DOHH2 (cell line): ENCODE data around the gene CHCHD6.

Experiments used
- EZH2phosphoT487 ChIP-seq: fragments of 200-600 bp; sonication (generic); IDR thresholded peaks from 2 replicates; pipeline ENCODE4 v1.6.1; 2017; ENCODE audit warnings: borderline replicate concordance, mild to moderate bottlenecking, antibody characterized with exemption, low read length, moderate library complexity, mixed read lengths
- TF ChIP-seq, protein P1 (sequence below): fragments of 200-600 bp; sonication (generic); IDR thresholded peaks from one replicate; pipeline ENCODE4 v1.5.1; 2014; ENCODE audit warnings: antibody characterized with exemption, mild to moderate bottlenecking, low read depth, low read length; ENCODE audit not compliant: poor library complexity, severe bottlenecking

DNA sequence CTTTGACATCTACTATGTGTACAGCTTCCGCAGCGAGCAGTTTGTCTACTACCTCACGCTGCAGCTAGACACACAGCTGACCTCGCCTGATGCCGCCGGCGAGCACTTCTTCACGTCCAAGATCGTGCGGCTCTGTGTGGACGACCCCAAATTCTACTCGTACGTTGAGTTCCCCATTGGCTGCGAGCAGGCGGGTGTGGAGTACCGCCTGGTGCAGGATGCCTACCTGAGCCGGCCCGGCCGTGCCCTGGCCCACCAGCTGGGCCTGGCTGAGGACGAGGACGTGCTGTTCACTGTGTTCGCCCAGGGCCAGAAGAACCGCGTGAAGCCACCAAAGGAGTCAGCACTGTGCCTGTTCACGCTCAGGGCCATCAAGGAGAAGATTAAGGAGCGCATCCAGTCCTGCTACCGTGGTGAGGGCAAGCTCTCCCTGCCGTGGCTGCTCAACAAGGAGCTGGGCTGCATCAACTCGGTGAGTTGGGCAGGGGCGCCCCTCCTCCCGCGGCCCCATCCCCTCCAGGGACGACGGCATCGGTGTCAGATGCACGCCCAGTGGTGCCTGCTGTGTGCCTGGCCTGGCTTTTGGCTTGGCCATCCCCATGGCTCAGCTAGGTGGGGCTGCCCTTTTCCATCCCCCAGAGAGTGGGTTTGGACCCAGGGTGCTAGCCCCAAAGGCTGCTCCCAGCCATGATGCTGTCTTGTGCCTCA lies 285.4 kb downstream of the CHCHD6 start:
- TF ChIP-seq, protein P1, sequence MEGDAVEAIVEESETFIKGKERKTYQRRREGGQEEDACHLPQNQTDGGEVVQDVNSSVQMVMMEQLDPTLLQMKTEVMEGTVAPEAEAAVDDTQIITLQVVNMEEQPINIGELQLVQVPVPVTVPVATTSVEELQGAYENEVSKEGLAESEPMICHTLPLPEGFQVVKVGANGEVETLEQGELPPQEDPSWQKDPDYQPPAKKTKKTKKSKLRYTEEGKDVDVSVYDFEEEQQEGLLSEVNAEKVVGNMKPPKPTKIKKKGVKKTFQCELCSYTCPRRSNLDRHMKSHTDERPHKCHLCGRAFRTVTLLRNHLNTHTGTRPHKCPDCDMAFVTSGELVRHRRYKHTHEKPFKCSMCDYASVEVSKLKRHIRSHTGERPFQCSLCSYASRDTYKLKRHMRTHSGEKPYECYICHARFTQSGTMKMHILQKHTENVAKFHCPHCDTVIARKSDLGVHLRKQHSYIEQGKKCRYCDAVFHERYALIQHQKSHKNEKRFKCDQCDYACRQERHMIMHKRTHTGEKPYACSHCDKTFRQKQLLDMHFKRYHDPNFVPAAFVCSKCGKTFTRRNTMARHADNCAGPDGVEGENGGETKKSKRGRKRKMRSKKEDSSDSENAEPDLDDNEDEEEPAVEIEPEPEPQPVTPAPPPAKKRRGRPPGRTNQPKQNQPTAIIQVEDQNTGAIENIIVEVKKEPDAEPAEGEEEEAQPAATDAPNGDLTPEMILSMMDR: no peak
- no peak for TF ChIP-seq EZH2phosphoT487
